Endodermal cell (in vitro differentiated cells): Measurements from ENCODE around the gene VIL1. TPM values are rescaled to one million over a fixed set of nuclear protein-coding genes. Genes with fewer than 3 reads are reported as not detected.

Experiments used
- DNase-seq: peaks from one replicate; pipeline ENCODE4 v3.0.0-alpha.2; 2017
- H3K27ac ChIP-seq: 2 replicates; pipeline ENCODE4 v1.5.1; 2013; ENCODE audit warnings: mild to moderate bottlenecking, low read depth, low read length, moderate library complexity
- H3K27me3 ChIP-seq: 2 replicates; pipeline ENCODE4 v1.6.1; 2013; ENCODE audit warnings: mild to moderate bottlenecking, low read length, moderate library complexity; ENCODE audit not compliant: insufficient read depth, control insufficient read depth, poor library complexity, severe bottlenecking
- H3K36me3 ChIP-seq: 2 replicates; pipeline ENCODE4 v1.7.0; 2013; ENCODE audit warnings: mild to moderate bottlenecking, low read length, moderate library complexity; ENCODE audit not compliant: control insufficient read depth, insufficient read depth
- H3K4me1 ChIP-seq: one replicate; pipeline ENCODE4 v1.7.0; 2013; ENCODE audit warnings: low read length; ENCODE audit not compliant: control insufficient read depth, insufficient read depth
- H3K4me3 ChIP-seq: 2 replicates; pipeline ENCODE4 v1.5.1; 2013; ENCODE audit warnings: mild to moderate bottlenecking, low read length, moderate library complexity
- H3K9ac ChIP-seq: 2 replicates; pipeline ENCODE4 v1.6.1; 2013; ENCODE audit warnings: mild to moderate bottlenecking, low read length, moderate library complexity; ENCODE audit not compliant: poor library complexity, severe bottlenecking; ENCODE audit errors: extremely low read depth
- H3K9me3 ChIP-seq: 2 replicates; pipeline ENCODE4 v1.6.1; 2013; ENCODE audit warnings: mild to moderate bottlenecking, low read length, moderate library complexity; ENCODE audit not compliant: control insufficient read depth
- H3K27ac Mint-ChIP-seq: 2 replicates; pipeline ENCODE4 v1.8.0; 2020; ENCODE audit warnings: mixed read lengths
- H3K27me3 Mint-ChIP-seq: 2 replicates; pipeline ENCODE4 v1.8.0; 2021; ENCODE audit warnings: mild to moderate bottlenecking, mixed read lengths; ENCODE audit not compliant: insufficient read depth
- H3K36me3 Mint-ChIP-seq: 2 replicates; pipeline ENCODE4 v1.8.0; 2020; ENCODE audit warnings: low read depth, mixed read lengths
- H3K4me1 Mint-ChIP-seq: 2 replicates; pipeline ENCODE4 v1.8.0; 2020; ENCODE audit warnings: mixed read lengths
- H3K4me3 Mint-ChIP-seq: 2 replicates; pipeline ENCODE4 v1.8.0; 2020; ENCODE audit warnings: mild to moderate bottlenecking, moderate library complexity, mixed read lengths
- H3K9me3 Mint-ChIP-seq: 2 replicates; pipeline ENCODE4 v1.8.0; 2020; ENCODE audit warnings: mild to moderate bottlenecking, mixed read lengths
- CTCF ChIP-seq: fragments of 200-600 bp; sonication (generic); conservative IDR thresholded peaks from 2 replicates; pipeline ENCODE4 v1.5.0; 2021; ENCODE audit warnings: antibody characterized with exemption, mild to moderate bottlenecking
- WGBS, 2 experiments: methylation state at CpG; one replicate each; pipeline versions ENCODE4 v1.1.5 to v1.1.7; 2013; ENCODE audit warnings: missing lambda C conversion rate in 2 of 2, mixed read lengths in 1 of 2; ENCODE audit not compliant: insufficient coverage in 1 of 2, insufficient read length in 1 of 2; 5-methylcytosine and 5-hydroxymethylcytosine counted together
- microRNA-seq: library from miRNA; unstranded; fragments of <30 nt; microRNA quantifications from one replicate; pipeline ENCODE4 v1.2.0, GENCODE V29; 2020; ENCODE audit warnings: borderline microRNAs expressed
- total RNA-seq, 2 donors: library from RNA; stranded (reverse); fragmentation: NEBNext Ultra II Directional in 1 of 2; extraction: Animal tissue kit (Norgen Biotek cat#: 25700) in 1 of 2; gene quantifications; 2 replicates in 1 of 2; 3 replicates in 1 of 2; pipeline ENCODE4 v1.2.1, GENCODE V29; 2021

Gene VIL1
- total RNA-seq, 2 donors from 2014 or later: 70.2 to 83.1 TPM

DNA sequence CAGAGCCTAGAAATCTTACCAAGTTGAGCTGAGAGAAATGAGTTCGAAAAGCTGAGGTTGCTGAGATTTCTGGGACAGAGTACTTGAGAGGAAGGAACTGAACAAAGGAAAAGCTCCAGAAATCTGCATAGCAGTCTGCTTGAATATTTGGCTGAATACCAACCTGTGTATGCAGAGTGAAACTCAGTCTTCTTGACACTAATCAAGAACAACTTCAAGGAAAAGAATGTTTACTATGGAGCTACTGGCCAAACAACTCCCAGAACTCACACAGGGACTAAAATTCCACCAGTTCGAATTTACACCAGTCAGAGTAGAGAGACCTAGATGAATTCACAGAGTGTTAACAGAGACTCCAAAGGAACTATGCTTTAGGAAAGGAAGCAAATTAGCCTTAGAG is 82.7 kb downstream of the VIL1 start:
- H3K4me3 ChIP-seq: no peak overlapping the region
- H3K36me3 Mint-ChIP-seq: peaks cover 40% of the 10 kb centered on the region
- TF ChIP-seq CTCF: no peak
- H3K4me1 ChIP-seq: no peaks in the 10 kb centered on the region
- peak; percentile 42 for DNase-seq
- WGBS, 2 experiments: 78 to 83% methylated on average over 1 to 2 of the region's 2 CpGs
- no peak overlapping the region for H3K4me3 Mint-ChIP-seq
- H3K9me3 ChIP-seq: no peaks in the 10 kb centered on the region
- no peaks in the 10 kb centered on the region for H3K27me3 Mint-ChIP-seq
- peak overlapping the region; percentile 74 for H3K27ac Mint-ChIP-seq
- no peak overlapping the region for H3K27ac ChIP-seq
- H3K4me1 Mint-ChIP-seq: peaks cover 14% of the 10 kb centered on the region
- no peaks in the 10 kb centered on the region for H3K9me3 Mint-ChIP-seq
- H3K9ac ChIP-seq: no peak overlapping the region
- H3K36me3 ChIP-seq: peaks cover 22% of the 10 kb centered on the region
- H3K27me3 ChIP-seq: no peaks in the 10 kb centered on the region

Small RNA genes within 50 kb of the gene (microRNA-seq; reads per million reads assigned to microRNA genes)
- 2,400 reads per million, percentile 96 among the genes with 10 or more reads in this experiment for gene MIR26B

Other genes with a start within 250 kb of the VIL1 start
- 100 to 1,000 TPM; 243 to 247 TPM for gene ARPC2, start 201.9 kb upstream of the VIL1 start, total RNA-seq
- gene GPBAR1, start 158.1 kb upstream of the VIL1 start, total RNA-seq: under 1 TPM; 0.18 TPM
- gene AAMP, start 149.0 kb upstream of the VIL1 start, total RNA-seq: 10 to 100 TPM; 89.2 to 97.2 TPM
- 10 to 100 TPM; 33.9 to 39.6 TPM for gene PNKD, start 148.6 kb upstream of the VIL1 start, total RNA-seq
- 10 to 100 TPM; 50.7 to 53.8 TPM for gene TMBIM1, start 126.6 kb upstream of the VIL1 start, total RNA-seq
- gene CATIP, start 62.3 kb upstream of the VIL1 start, total RNA-seq: 1 to 10 TPM in 1 of 2 donors, under 1 TPM in 1; 0.22 to 1.0 TPM
- under 1 TPM in 1 of 2 donors, not detected in 1; 0.09 TPM for gene SLC11A1, start 36.9 kb upstream of the VIL1 start, total RNA-seq
- gene CTDSP1, start 19.3 kb upstream of the VIL1 start, total RNA-seq: 100 to 1,000 TPM in 1 of 2 donors, 10 to 100 TPM in 1; 66.8 to 123 TPM
- gene USP37, start 149.2 kb downstream of the VIL1 start, total RNA-seq: 10 to 100 TPM; 23.2 to 24.0 TPM
- 10 to 100 TPM; 64.2 to 65.6 TPM for gene CNOT9, start 149.7 kb downstream of the VIL1 start, total RNA-seq
- gene PLCD4, start 188.8 kb downstream of the VIL1 start, total RNA-seq: under 1 TPM; 0.26 to 0.73 TPM
- gene ZNF142, start 240.5 kb downstream of the VIL1 start, total RNA-seq: 10 to 100 TPM; 27.8 to 31.5 TPM
- gene BCS1L, start 240.6 kb downstream of the VIL1 start, total RNA-seq: 10 to 100 TPM; 24.0 to 31.5 TPM